ENCODE results near the gene MPRIP. TPM values are rescaled to one million over a fixed set of nuclear protein-coding genes. Genes with fewer than 3 reads are reported as not detected.

MPRIP gene
- total RNA-seq, 1 experiment from 2014 or later, result 338 TPM

GRCh38 chr17:17018612-17019429, 23.4 kb upstream of the MPRIP start:
- CTCF ChIA-PET, result interaction anchor here (1.2 kb wide), 1 partner anchor 9 kb away, joined by 7 read pairs; no protein-coding TSS in a partner anchor
- Mint-ChIP-seq H3K4me3 (ENCODE audit: low read depth, unreplicated experiment) (peak overlapping the region; percentile 9), H3K27me3 (ENCODE audit: unreplicated experiment) (no peaks in the 10 kb centered on the region), H3K4me1 (ENCODE audit: low read depth, unreplicated experiment) (peaks cover 49% of the 10 kb centered on the region), H3K9me3 (ENCODE audit: low read depth, unreplicated experiment) (no peaks in the 10 kb centered on the region), H3K27ac (ENCODE audit: unreplicated experiment) (peak overlapping the region; percentile 97), H3K36me3 (ENCODE audit: insufficient read depth, unreplicated experiment) (peaks cover 21% of the 10 kb centered on the region)
- no TSS peak for BruUV-seq (replicated peaks)
- intact Hi-C loops (cut with micrococcal nuclease; ENCODE audit: unreplicated experiment), result no loop called here
- peak; percentile 66 for DNase-seq
- no peak for TF ChIP-seq CTCF (IDR thresholded peaks at IDR 0.05; ENCODE audit: unreplicated experiment)

GRCh38 chr17:17019430-17019762, 22.9 kb upstream of the MPRIP start:
- CTCF ChIA-PET, result no interaction called here
- no TSS peak for BruUV-seq (replicated peaks)
- H3K27me3 Mint-ChIP-seq (ENCODE audit: unreplicated experiment), result no peaks in the 10 kb centered on the region
- intact Hi-C loops (cut with micrococcal nuclease; ENCODE audit: unreplicated experiment), result no loop called here
- no peaks in the 10 kb centered on the region for H3K9me3 Mint-ChIP-seq (ENCODE audit: low read depth, unreplicated experiment)
- TF ChIP-seq CTCF (IDR thresholded peaks at IDR 0.05; ENCODE audit: unreplicated experiment), result no peak
- H3K4me1 Mint-ChIP-seq (ENCODE audit: low read depth, unreplicated experiment), result peaks cover 44% of the 10 kb centered on the region
- no peak for DNase-seq
- peaks cover 26% of the 10 kb centered on the region for H3K36me3 Mint-ChIP-seq (ENCODE audit: insufficient read depth, unreplicated experiment)
- H3K4me3 Mint-ChIP-seq (ENCODE audit: low read depth, unreplicated experiment), result peak overlapping the region; percentile 9
- H3K27ac Mint-ChIP-seq (ENCODE audit: unreplicated experiment), result peak overlapping the region; percentile 33

DNA sequence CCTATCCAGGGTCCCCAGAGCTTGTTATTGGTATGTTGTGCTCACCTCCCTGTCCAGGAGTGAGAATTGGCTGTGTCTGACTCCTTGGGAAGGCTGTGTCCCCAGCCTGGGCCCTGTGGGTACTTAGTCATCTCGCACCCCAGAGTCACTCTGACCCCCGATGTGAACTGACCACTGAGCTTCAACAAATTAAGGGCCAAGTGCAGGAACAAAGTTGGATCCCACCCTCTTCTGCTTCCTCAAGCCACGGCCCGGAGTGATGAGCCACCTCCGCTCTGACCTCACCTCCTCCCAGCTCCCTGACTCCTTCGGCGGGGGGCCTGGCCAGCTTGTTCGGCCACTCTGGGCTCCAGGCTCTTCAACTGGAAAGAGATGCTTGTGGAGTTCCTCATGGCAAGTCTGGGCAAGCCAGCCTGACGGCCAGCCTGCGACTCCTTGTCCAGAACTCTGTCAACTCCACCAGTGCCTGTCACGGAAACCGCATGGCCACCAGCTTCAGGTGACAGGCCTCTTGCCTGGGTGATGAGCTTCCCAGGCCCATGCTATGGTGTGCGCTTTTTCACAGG, 22.3 kb upstream of the MPRIP start:
- Mint-ChIP-seq H3K4me1 (ENCODE audit: low read depth, unreplicated experiment) (peaks cover 39% of the 10 kb centered on the region), H3K9me3 (ENCODE audit: low read depth, unreplicated experiment) (no peaks in the 10 kb centered on the region), H3K4me3 (ENCODE audit: low read depth, unreplicated experiment) (no peak overlapping the region), H3K36me3 (ENCODE audit: insufficient read depth, unreplicated experiment) (peaks cover 22% of the 10 kb centered on the region), H3K27me3 (ENCODE audit: unreplicated experiment) (no peaks in the 10 kb centered on the region), H3K27ac (ENCODE audit: unreplicated experiment) (peak overlapping the region; percentile 33)
- intact Hi-C loops (cut with micrococcal nuclease; ENCODE audit: unreplicated experiment), result no loop called here
- CTCF ChIA-PET, result no interaction called here
- no TSS peak for BruUV-seq (replicated peaks)
- no peak for DNase-seq
- TF ChIP-seq CTCF (IDR thresholded peaks at IDR 0.05; ENCODE audit: unreplicated experiment), result no peak

DNA sequence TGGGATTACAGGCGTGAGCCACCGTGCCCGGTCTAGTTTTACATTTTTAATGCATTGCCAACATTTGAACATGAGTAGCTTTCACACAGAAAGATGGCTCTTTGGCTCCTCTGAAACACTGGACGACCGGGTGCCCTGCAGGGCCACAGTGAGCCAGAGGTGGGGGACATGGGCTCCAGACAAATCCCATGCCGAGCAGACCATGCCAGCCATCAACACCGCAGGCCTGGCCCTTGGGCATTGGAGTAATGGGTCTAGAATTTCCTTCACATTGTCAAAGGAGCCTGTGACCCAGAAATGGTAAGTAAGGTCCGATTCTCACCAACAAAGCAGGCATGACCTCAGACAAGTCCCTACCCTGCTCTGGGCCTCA, 21.4 kb upstream of the MPRIP start:
- H3K36me3 Mint-ChIP-seq (ENCODE audit: insufficient read depth, unreplicated experiment), result peaks cover 17% of the 10 kb centered on the region
- CTCF ChIA-PET, result no interaction called here
- no peak overlapping the region for H3K4me3 Mint-ChIP-seq (ENCODE audit: low read depth, unreplicated experiment)
- intact Hi-C loops (cut with micrococcal nuclease; ENCODE audit: unreplicated experiment), result no loop called here
- no peaks in the 10 kb centered on the region for H3K27me3 Mint-ChIP-seq (ENCODE audit: unreplicated experiment)
- no peak for DNase-seq
- H3K9me3 Mint-ChIP-seq (ENCODE audit: low read depth, unreplicated experiment), result no peaks in the 10 kb centered on the region
- H3K4me1 Mint-ChIP-seq (ENCODE audit: low read depth, unreplicated experiment), result peaks cover 32% of the 10 kb centered on the region
- no peak for TF ChIP-seq CTCF (IDR thresholded peaks at IDR 0.05; ENCODE audit: unreplicated experiment)
- no TSS peak for BruUV-seq (replicated peaks)
- no peak overlapping the region for H3K27ac Mint-ChIP-seq (ENCODE audit: unreplicated experiment)

Measured in Calu3 (cell line).